Activated CD4-positive, alpha-beta T cell treated with anti-CD3 and anti-CD28 coated beads, Interleukin-2, amount 50 U/mL, for 1 hour (primary cell): ENCODE measurements around the gene MB.
A peak's percentile ranks its signal among the peaks of the same experiment; 100 is the strongest.
"Not testable (repeated sequence)": the region's sequence is repeated elsewhere in the genome, so short reads cannot be mapped to it uniquely, and the experiment has no call there.

ENCODE experiments used
- DNase-seq: peaks from one replicate; pipeline ENCODE4 v3.0.0-alpha.2; 2020

MB gene

GRCh38 chr22:35634943-35635540 is 17.9 kb upstream of the MB start:
- DNase-seq, result no peak

- DNase-seq, result no peak
These were observed 16.9 kb upstream of the MB start for GRCh38 chr22:35634015-35634414.

GRCh38 chr22:35633520-35633919 is 16.4 kb upstream of the MB start:
- DNase-seq, result no peak

- DNase-seq, result no peak
These were observed 15.8 kb upstream of the MB start for GRCh38 chr22:35632935-35633334.

GRCh38 chr22:35631597-35631996 is 14.5 kb upstream of the MB start:
- no peak for DNase-seq

- DNase-seq, result no peak
These were observed 13.8 kb upstream of the MB start for GRCh38 chr22:35630891-35631290.

GRCh38 chr22:35630387-35630793 is 13.3 kb upstream of the MB start:
- no peak for DNase-seq

GRCh38 chr22:35629406-35630216 is 12.5 kb upstream of the MB start:
- DNase-seq, result no peak

GRCh38 chr22:35628732-35629131 is 11.6 kb upstream of the MB start:
- DNase-seq, result no peak

- DNase-seq, result peak; percentile 43
These were observed 10.3 kb upstream of the MB start for GRCh38 chr22:35627267-35628041.

GRCh38 chr22:35625763-35626432 is 8.8 kb upstream of the MB start:
- DNase-seq, result no peak

GRCh38 chr22:35624547-35624946 is 7.4 kb upstream of the MB start:
- no peak for DNase-seq

GRCh38 chr22:35623885-35624284 is 6.8 kb upstream of the MB start:
- DNase-seq, result not testable (repeated sequence)

- DNase-seq, result no peak
These were observed 5.2 kb upstream of the MB start for GRCh38 chr22:35622191-35622913.

- DNase-seq, result no peak
These were observed 4.3 kb upstream of the MB start for GRCh38 chr22:35621451-35621850.

GRCh38 chr22:35620624-35621251 is 3.6 kb upstream of the MB start:
- no peak for DNase-seq

GRCh38 chr22:35619336-35620094 is 2.4 kb upstream of the MB start:
- DNase-seq, result no peak

- no peak for DNase-seq
These were observed 1.5 kb upstream of the MB start for GRCh38 chr22:35618427-35619223.

GRCh38 chr22:35616043-35616442 is 1.1 kb downstream of the MB start:
- DNase-seq, result no peak

GRCh38 chr22:35615156-35615555 is 2.0 kb downstream of the MB start:
- no peak for DNase-seq
